ENCODE results near the gene ZNF362.

Gene ZNF362

GRCh38 chr1:33330906-33331305 is 74.6 kb downstream of the ZNF362 start:
- Histone ChIP-seq H3K4me1 (peaks cover 4 to 76% (median 69%) of the 10 kb centered on the region in 4 donors), H3K9me3 (no peaks in the 10 kb centered on the region), H3K36me3 (peaks cover 64 to 90% (median 78%) of the 10 kb centered on the region in 3 donors), H3K4me3 (no peak overlapping the region), H3K27me3 (no peaks in the 10 kb centered on the region), H3K27ac (peak overlapping the region; percentile 95 to 98)
- DNase-seq: peak in 1 of 2 donors; percentile 55
- no peak for TF ChIP-seq CTCF (IDR thresholded peaks at IDR 0.05)
- intact Hi-C loops (cut with DNase I; ENCODE audit: low total_unique reads): no loop called here

GRCh38 chr1:33331444-33332356 is 75.4 kb downstream of the ZNF362 start:
- Histone ChIP-seq H3K27ac (peak overlapping the region; percentile 95 to 98), H3K4me3 (no peak overlapping the region), H3K36me3 (peaks cover 56 to 82% (median 70%) of the 10 kb centered on the region in 3 donors), H3K27me3 (no peaks in the 10 kb centered on the region), H3K9me3 (no peaks in the 10 kb centered on the region), H3K4me1 (peaks cover 4 to 84% (median 77%) of the 10 kb centered on the region in 4 donors)
- TF ChIP-seq CTCF (IDR thresholded peaks at IDR 0.05): no peak
- peak in 1 of 2 donors; percentile 67 for DNase-seq
- intact Hi-C loops (cut with DNase I; ENCODE audit: low total_unique reads): no loop called here

- Histone ChIP-seq H3K36me3 (peaks cover 49 to 76% (median 63%) of the 10 kb centered on the region in 3 donors), H3K27ac (peak overlapping the region; percentile 95 to 98), H3K4me3 (peak overlapping the region in 1 of 2 donors; percentile 34), H3K27me3 (no peaks in the 10 kb centered on the region), H3K9me3 (no peaks in the 10 kb centered on the region), H3K4me1 (peaks cover 4 to 82% (median 79%) of the 10 kb centered on the region in 4 donors)
- peak in 1 of 2 donors; percentile 82 for DNase-seq
- intact Hi-C loops (cut with DNase I; ENCODE audit: low total_unique reads): no loop called here
- no peak for TF ChIP-seq CTCF (IDR thresholded peaks at IDR 0.05)
Observed at GRCh38 chr1:33332357-33332789, 76.1 kb downstream of the ZNF362 start.

- no peak for DNase-seq
Observed at GRCh38 chr1:33332881-33333280, 76.6 kb downstream of the ZNF362 start.

GRCh38 chr1:33334081-33334552 is 77.8 kb downstream of the ZNF362 start:
- DNase-seq: peak; percentile 87 to 89
- H3K4me1 ChIP-seq: peaks cover 4 to 83% (median 79%) of the 10 kb centered on the region in 4 donors

More at GRCh38 chr1:33332881-33333280, 76.6 kb downstream of the ZNF362 start:
- intact Hi-C loops (cut with DNase I; ENCODE audit: low total_unique reads): no loop called here
- Histone ChIP-seq H3K36me3 (peaks cover 44 to 71% (median 58%) of the 10 kb centered on the region in 3 donors), H3K4me1 (peaks cover 4 to 83% (median 79%) of the 10 kb centered on the region in 4 donors), H3K27me3 (no peaks in the 10 kb centered on the region), H3K9me3 (no peaks in the 10 kb centered on the region), H3K27ac (peak overlapping the region; percentile 95 to 98), H3K4me3 (peak overlapping the region in 1 of 2 donors; percentile 34)
- no peak for TF ChIP-seq CTCF (IDR thresholded peaks at IDR 0.05)

More at GRCh38 chr1:33334081-33334552, 77.8 kb downstream of the ZNF362 start:
- Histone ChIP-seq H3K27ac (peak overlapping the region; percentile 95 to 98), H3K9me3 (no peaks in the 10 kb centered on the region), H3K27me3 (no peaks in the 10 kb centered on the region), H3K4me3 (peak overlapping the region; percentile 11 to 34), H3K36me3 (peaks cover 31 to 58% (median 45%) of the 10 kb centered on the region in 3 donors)
- TF ChIP-seq CTCF (IDR thresholded peaks at IDR 0.05): no peak
- intact Hi-C loops (cut with DNase I; ENCODE audit: low total_unique reads): no loop called here

Measured in tibial artery (tissue), 4 donors.